GM12878 (cell line): Measurements from ENCODE around the gene DLX3. TPM values are rescaled to one million over a fixed set of nuclear protein-coding genes. Genes with fewer than 3 reads are reported as not detected.

ENCODE experiments used
- ATAC-seq: fragments of 200-7000 bp; cut with Tn5 transposase; 3 replicates; pipeline ENCODE4 v1.9.1; 2020; ENCODE audit warnings: mild to moderate bottlenecking, moderate library complexity
- BruUV-seq: library from RNA; stranded (reverse); fragments of 400-500 nt; replicated peaks from 2 replicates; lab custom pipeline; 2021; lab: Mats Ljungman, UMichigan
- CTCF ChIA-PET: fragments of 300-600 bp; sonication (Branson Sonifier 250); formaldehyde crosslinking; extraction: SDS; loops from one replicate; lab custom pipeline; 2021; ENCODE audit warnings: inconsistent platforms; lab: Yijun Ruan, JAX
- POLR2A ChIA-PET: fragments of 350-600 bp; formaldehyde crosslinking; extraction: SDS; loops from one replicate; lab custom pipeline; 2021; ENCODE audit warnings: inconsistent platforms; lab: Charles Lee
- RAD21 ChIA-PET: fragments of 300-600 bp; sonication (Branson Sonifier 250); formaldehyde crosslinking; loops from one replicate; lab custom pipeline; 2023; ENCODE audit warnings: antibody characterized with exemption; ENCODE audit not compliant: unreplicated experiment; lab: Charles Lee
- SMC1A ChIA-PET: fragments of 300-600 bp; sonication (Branson Sonifier 250); formaldehyde crosslinking; loops from one replicate; lab custom pipeline; 2023; ENCODE audit not compliant: unreplicated experiment, uncharacterized antibody; lab: Charles Lee
- DNase-seq: peaks from one replicate; pipeline ENCODE4 v3.0.0-alpha.2; 2011; ENCODE audit warnings: low read depth, low spot score
- FAIRE-seq: peaks from 3 replicates; lab custom pipeline; 2011; peaks lifted over from hg19 to GRCh38; lab: Jason Lieb, UNC
- H2AFZ ChIP-seq: 2 replicates; pipeline ENCODE4 v1.6.0; 2011; ENCODE audit warnings: low read depth, low read length, control low read depth; ENCODE audit not compliant: control insufficient read depth
- H3K27ac ChIP-seq: 2 replicates; pipeline ENCODE4 v1.5.1; 2011; ENCODE audit warnings: control low read depth; ENCODE audit not compliant: control insufficient read depth, insufficient read depth
- H3K27me3 ChIP-seq, 2 experiments: replicated peaks in 1 of 2; 2 replicates each; pipeline versions ENCODE4 v1.6.0 to v1.6.1; 2011; ENCODE audit warnings: low read length in 1 of 2; ENCODE audit not compliant: control insufficient read depth in 2 of 2, insufficient read depth in 2 of 2
- H3K36me3 ChIP-seq, 2 experiments: 2 replicates each; pipeline ENCODE4 v1.5.1; 2011; ENCODE audit warnings: low read length in 1 of 2; ENCODE audit not compliant: control insufficient read depth in 2 of 2, insufficient read depth in 2 of 2
- H3K4me1 ChIP-seq: 2 replicates; pipeline ENCODE4 v1.6.1; 2011; ENCODE audit warnings: mild to moderate bottlenecking, low read length, moderate library complexity, mixed read lengths; ENCODE audit not compliant: control insufficient read depth, insufficient read depth
- H3K4me2 ChIP-seq: 2 replicates; pipeline ENCODE4 v1.6.0; 2011; ENCODE audit warnings: control low read depth; ENCODE audit not compliant: control insufficient read depth, insufficient read depth
- H3K4me3 ChIP-seq: fragments of 200-600 bp; sonication (generic); 2 replicates; pipeline ENCODE4 v1.5.1; 2016
- H3K79me2 ChIP-seq: 2 replicates; pipeline ENCODE4 v1.6.0; 2011; ENCODE audit warnings: low read length; ENCODE audit not compliant: control insufficient read depth, insufficient read depth
- H3K9ac ChIP-seq: 2 replicates; pipeline ENCODE4 v1.8.0; 2011; ENCODE audit warnings: low read length, control low read depth, mixed read lengths; ENCODE audit not compliant: control insufficient read depth, insufficient read depth
- H3K9me3 ChIP-seq: replicated peaks from 3 replicates; pipeline ENCODE4 v1.5.1; 2011; ENCODE audit warnings: mild to moderate bottlenecking, low read length; ENCODE audit not compliant: control insufficient read depth, insufficient read depth
- H4K20me1 ChIP-seq: 2 replicates; pipeline ENCODE4 v1.6.0; 2011; ENCODE audit not compliant: control insufficient read depth, insufficient read depth
- CBX3 ChIP-seq: fragments of 200-600 bp; sonication (generic); IDR thresholded peaks from 2 replicates; pipeline ENCODE4 v1.6.1; 2016; ENCODE audit warnings: low read depth, borderline replicate concordance
- E2F4 ChIP-seq: IDR thresholded peaks from 2 replicates; pipeline ENCODE4 v1.6.1; 2012; ENCODE audit warnings: low read depth, low read length, improper control_type of control experiment
- EZH2 ChIP-seq: IDR thresholded peaks from 2 replicates; pipeline ENCODE4 v1.6.1; 2012; ENCODE audit warnings: low read depth, mild to moderate bottlenecking, control low read depth, inconsistent platforms, low read length, borderline replicate concordance; ENCODE audit not compliant: control insufficient read depth
- HDAC2 ChIP-seq: fragments of 200-600 bp; sonication (generic); IDR thresholded peaks from 2 replicates; pipeline ENCODE4 v1.6.1; 2017
- KLF5 ChIP-seq: fragments of 450-650 bp; IDR thresholded peaks from 2 replicates; pipeline ENCODE4 v1.6.1; 2014; ENCODE audit warnings: mild to moderate bottlenecking; ENCODE audit not compliant: partially characterized antibody
- MTA2 ChIP-seq: fragments of 450-650 bp; IDR thresholded peaks from 2 replicates; pipeline ENCODE4 v1.6.1; 2016; ENCODE audit warnings: low read depth, mild to moderate bottlenecking, moderate library complexity
- NFYB ChIP-seq: IDR thresholded peaks from 2 replicates; pipeline ENCODE4 v1.6.1; 2011; ENCODE audit warnings: low read depth, mild to moderate bottlenecking, low read length, improper control_type of control experiment, moderate library complexity; ENCODE audit not compliant: insufficient read depth
- NRF1 ChIP-seq: conservative IDR thresholded peaks from 2 replicates; pipeline ENCODE4 v1.6.1; 2011; ENCODE audit warnings: mild to moderate bottlenecking, low read depth, low read length, improper control_type of control experiment
- SIX5 ChIP-seq: IDR thresholded peaks from 2 replicates; pipeline ENCODE4 v1.6.1; 2011; ENCODE audit warnings: mild to moderate bottlenecking, low read depth, low read length, moderate library complexity; ENCODE audit not compliant: severe bottlenecking
- WGBS: methylation state at CpG from one replicate; pipeline ENCODE4 v1.1.6; 2016; ENCODE audit warnings: low lambda C conversion rate; ENCODE audit not compliant: insufficient replicate concordance, insufficient coverage; ENCODE audit errors: missing lambda C conversion rate; 5-methylcytosine and 5-hydroxymethylcytosine counted together
- in situ Hi-C: fragments of 300-500 bp; cut with MboI; formaldehyde crosslinking; loops from 9 replicates; pipeline ENCODE4 v1.14.3; 2018; ENCODE audit warnings: mixed read lengths
- intact Hi-C: fragments of 100-400 bp; cut with micrococcal nuclease; formaldehyde crosslinking; loops from one replicate; pipeline ENCODE4 v1.14.2; 2022; ENCODE audit not compliant: unreplicated experiment
- polyA plus RNA-seq, 11 experiments: library from polyadenylated mRNA; depleted of rRNA in 4 of 11; unstranded in 6 of 11; stranded (reverse) in 5 of 11; fragments of >200 nt; fragmentation: Nextera tagmentation in 4 of 11; fragmentation: Illumina TruSeq in 1 of 11; extraction: Ambion mirVana in 4 of 11; extraction: Trizol in 1 of 11; gene quantifications; 1 replicate in 1 of 11; 2 replicates in 10 of 11; pipeline versions ENCODE4 v1.2.1 to v1.2.3, GENCODE V29; 2011 to 2016; ENCODE audit warnings: inconsistent platforms in 2 of 11, missing spikeins in 2 of 11, low read depth in 1 of 11
- total RNA-seq, 4 experiments: library from RNA; depleted of rRNA in 3 of 4; stranded (reverse); fragments of >200 nt in 3 of 4; fragmentation: Illumina TruSeq in 1 of 4; extraction: Trizol in 1 of 4; gene quantifications; 2 replicates each; pipeline versions ENCODE4 v1.2.1 to v1.2.3, GENCODE V29; 2013 to 2021
- TF ChIP-seq, protein P1 (sequence below): fragments of 450-650 bp; IDR thresholded peaks from 2 replicates; pipeline ENCODE4 v1.6.1; 2018; ENCODE audit warnings: mild to moderate bottlenecking, low read depth, moderate library complexity; ENCODE audit not compliant: partially characterized antibody

The DLX3 gene
- total and polyA plus RNA-seq, 10 of the 15 experiments (the other 5 are each of a cell fraction or from before 2014, with no cell fraction given), result not detected

- TF ChIP-seq, protein P1, sequence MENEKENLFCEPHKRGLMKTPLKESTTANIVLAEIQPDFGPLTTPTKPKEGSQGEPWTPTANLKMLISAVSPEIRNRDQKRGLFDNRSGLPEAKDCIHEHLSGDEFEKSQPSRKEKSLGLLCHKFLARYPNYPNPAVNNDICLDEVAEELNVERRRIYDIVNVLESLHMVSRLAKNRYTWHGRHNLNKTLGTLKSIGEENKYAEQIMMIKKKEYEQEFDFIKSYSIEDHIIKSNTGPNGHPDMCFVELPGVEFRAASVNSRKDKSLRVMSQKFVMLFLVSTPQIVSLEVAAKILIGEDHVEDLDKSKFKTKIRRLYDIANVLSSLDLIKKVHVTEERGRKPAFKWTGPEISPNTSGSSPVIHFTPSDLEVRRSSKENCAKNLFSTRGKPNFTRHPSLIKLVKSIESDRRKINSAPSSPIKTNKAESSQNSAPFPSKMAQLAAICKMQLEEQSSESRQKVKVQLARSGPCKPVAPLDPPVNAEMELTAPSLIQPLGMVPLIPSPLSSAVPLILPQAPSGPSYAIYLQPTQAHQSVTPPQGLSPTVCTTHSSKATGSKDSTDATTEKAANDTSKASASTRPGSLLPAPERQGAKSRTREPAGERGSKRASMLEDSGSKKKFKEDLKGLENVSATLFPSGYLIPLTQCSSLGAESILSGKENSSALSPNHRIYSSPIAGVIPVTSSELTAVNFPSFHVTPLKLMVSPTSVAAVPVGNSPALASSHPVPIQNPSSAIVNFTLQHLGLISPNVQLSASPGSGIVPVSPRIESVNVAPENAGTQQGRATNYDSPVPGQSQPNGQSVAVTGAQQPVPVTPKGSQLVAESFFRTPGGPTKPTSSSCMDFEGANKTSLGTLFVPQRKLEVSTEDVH, result no peak
- no peak for TF ChIP-seq SIX5
- TF ChIP-seq NFYB, result no peak
- TF ChIP-seq CBX3, result no peak
Observed at GRCh38 chr17:49971199-49971847, 23.7 kb downstream of the DLX3 start (continued).

DNA sequence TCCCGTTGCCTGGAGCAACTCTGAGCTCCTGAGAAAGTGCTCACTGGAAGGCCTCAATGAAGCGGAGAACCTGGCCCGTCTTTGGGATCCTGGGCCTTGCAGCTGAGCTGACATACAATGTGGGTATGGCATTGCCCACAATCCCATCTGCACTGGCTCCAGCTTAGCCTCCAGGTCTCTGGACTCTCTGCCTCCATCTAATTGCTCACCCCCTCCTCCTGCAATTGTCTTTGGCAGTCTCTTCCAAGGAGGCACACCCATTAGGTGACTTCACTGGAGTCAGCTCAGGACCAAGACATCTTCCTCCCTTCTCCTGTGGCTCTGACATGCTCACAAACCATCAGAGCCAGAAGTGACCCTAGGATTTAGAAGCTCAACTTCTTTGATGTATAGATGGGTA lies 24.5 kb downstream of the DLX3 start:
- BruUV-seq, result no TSS peak
- SMC1A ChIA-PET, result no interaction called here
- Histone ChIP-seq H3K4me2 (no peak overlapping the region), H2AFZ (no peak overlapping the region), H4K20me1 (no peaks in the 10 kb centered on the region), H3K27ac (no peak overlapping the region), H3K27me3 (peaks cover 31 to 40% of the 10 kb centered on the region in 2 experiments), H3K9ac (no peak overlapping the region)
- no peak for FAIRE-seq
- CTCF ChIA-PET, result interaction anchor here (0.9 kb wide), 1 partner anchor 18 kb away, joined by 4 read pairs; no protein-coding TSS in a partner anchor
- no peak for ATAC-seq
- DNase-seq, result no peak
- in situ Hi-C loops, result no loop called here
- TF ChIP-seq KLF5, result no peak
- no peak for TF ChIP-seq NRF1
- no peak for TF ChIP-seq EZH2
- TF ChIP-seq HDAC2, result no peak
- TF ChIP-seq MTA2, result no peak
- no peak for TF ChIP-seq E2F4
- TF ChIP-seq, all 136 proteins: peak for 0
- intact Hi-C loops, result no loop called here
- Histone ChIP-seq H3K79me2 (no peaks in the 10 kb centered on the region), H3K9me3 (no peaks in the 10 kb centered on the region), H3K4me3 (no peak overlapping the region), H3K4me1 (no peaks in the 10 kb centered on the region; the same call in 1 of the 2 replicates), H3K36me3 (no peaks in the 10 kb centered on the region)
- POLR2A ChIA-PET, result interaction anchor here (0.6 kb wide), 1 partner anchor 1309 kb away, joined by 3 read pairs; no protein-coding TSS in a partner anchor
- 55% methylated on average over 3 of the region's 3 CpGs for WGBS
- RAD21 ChIA-PET, result no interaction called here
